Measurements from ENCODE around the gene GALNT2. TPM values are rescaled to one million over a fixed set of nuclear protein-coding genes. Genes with fewer than 3 reads are reported as not detected.

Gene GALNT2
- total RNA-seq, 1 experiment from 2014 or later = 141 TPM

- no peak for DNase-seq
- CTCF ChIA-PET = no interaction called here
- Mint-ChIP-seq H3K9me3 (ENCODE audit: low read depth, unreplicated experiment) (peaks cover 14% of the 10 kb centered on the region), H3K27me3 (ENCODE audit: unreplicated experiment) (peaks cover 43% of the 10 kb centered on the region), H3K27ac (ENCODE audit: unreplicated experiment) (no peak overlapping the region), H3K4me3 (ENCODE audit: low read depth, unreplicated experiment) (no peak overlapping the region), H3K36me3 (ENCODE audit: insufficient read depth, unreplicated experiment) (no peaks in the 10 kb centered on the region), H3K4me1 (ENCODE audit: low read depth, unreplicated experiment) (peaks cover 6% of the 10 kb centered on the region)
- intact Hi-C loops (cut with micrococcal nuclease; ENCODE audit: unreplicated experiment) = no loop called here
- BruUV-seq (replicated peaks) = no TSS peak
- TF ChIP-seq CTCF (IDR thresholded peaks at IDR 0.05; ENCODE audit: unreplicated experiment) = no peak
Observed at GRCh38 chr1:230026139-230026538, 40.9 kb upstream of the GALNT2 start.

GRCh38 chr1:230026572-230026971 is 40.5 kb upstream of the GALNT2 start:
- no peak overlapping the region for H3K27ac Mint-ChIP-seq (ENCODE audit: unreplicated experiment)
- intact Hi-C loops (cut with micrococcal nuclease; ENCODE audit: unreplicated experiment) = no loop called here
- H3K36me3 Mint-ChIP-seq (ENCODE audit: insufficient read depth, unreplicated experiment) = no peaks in the 10 kb centered on the region
- BruUV-seq (replicated peaks) = no TSS peak
- H3K4me1 Mint-ChIP-seq (ENCODE audit: low read depth, unreplicated experiment) = peaks cover 6% of the 10 kb centered on the region
- TF ChIP-seq CTCF (IDR thresholded peaks at IDR 0.05; ENCODE audit: unreplicated experiment) = no peak
- H3K4me3 Mint-ChIP-seq (ENCODE audit: low read depth, unreplicated experiment) = no peak overlapping the region
- peaks cover 39% of the 10 kb centered on the region for H3K27me3 Mint-ChIP-seq (ENCODE audit: unreplicated experiment)
- DNase-seq = no peak
- H3K9me3 Mint-ChIP-seq (ENCODE audit: low read depth, unreplicated experiment) = peaks cover 14% of the 10 kb centered on the region
- CTCF ChIA-PET = interaction anchor here (0.6 kb wide), 1 partner anchor 125 kb away, joined by 3 read pairs; no protein-coding TSS in a partner anchor

- no TSS peak for BruUV-seq (replicated peaks)
- Mint-ChIP-seq H3K36me3 (ENCODE audit: insufficient read depth, unreplicated experiment) (no peaks in the 10 kb centered on the region), H3K4me1 (ENCODE audit: low read depth, unreplicated experiment) (peaks cover 6% of the 10 kb centered on the region), H3K27me3 (ENCODE audit: unreplicated experiment) (peaks cover 19% of the 10 kb centered on the region), H3K27ac (ENCODE audit: unreplicated experiment) (no peak overlapping the region), H3K4me3 (ENCODE audit: low read depth, unreplicated experiment) (no peak overlapping the region), H3K9me3 (ENCODE audit: low read depth, unreplicated experiment) (peaks cover 10% of the 10 kb centered on the region)
- intact Hi-C loops (cut with micrococcal nuclease; ENCODE audit: unreplicated experiment) = no loop called here
- no peak for TF ChIP-seq CTCF (IDR thresholded peaks at IDR 0.05; ENCODE audit: unreplicated experiment)
- DNase-seq = no peak
- CTCF ChIA-PET = interaction anchor here (0.6 to 0.7 kb wide), 2 partner anchors 21 to 38 kb away, joined by 3 to 6 read pairs; partner anchors contain the start of gene GALNT2
Observed at GRCh38 chr1:230028602-230029223, 38.3 kb upstream of the GALNT2 start.

- Mint-ChIP-seq H3K9me3 (ENCODE audit: low read depth, unreplicated experiment) (peaks cover 8% of the 10 kb centered on the region), H3K4me1 (ENCODE audit: low read depth, unreplicated experiment) (peaks cover 6% of the 10 kb centered on the region), H3K36me3 (ENCODE audit: insufficient read depth, unreplicated experiment) (no peaks in the 10 kb centered on the region), H3K27ac (ENCODE audit: unreplicated experiment) (no peak overlapping the region), H3K27me3 (ENCODE audit: unreplicated experiment) (peaks cover 17% of the 10 kb centered on the region), H3K4me3 (ENCODE audit: low read depth, unreplicated experiment) (no peak overlapping the region)
- CTCF ChIA-PET = no interaction called here
- no peak for TF ChIP-seq CTCF (IDR thresholded peaks at IDR 0.05; ENCODE audit: unreplicated experiment)
- no peak for DNase-seq
- intact Hi-C loops (cut with micrococcal nuclease; ENCODE audit: unreplicated experiment) = no loop called here
- BruUV-seq (replicated peaks) = no TSS peak
Observed at GRCh38 chr1:230029244-230029941, 37.6 kb upstream of the GALNT2 start.

Measured in Calu3 (cell line).